ENCODE data around the gene SORBS1.

The SORBS1 gene

GRCh38 chr10:95496246-95496911 is 64.8 kb downstream of the SORBS1 start:
- no peak overlapping the region for H3K4me3 ChIP-seq (replicated peaks; ENCODE audit: insufficient read depth, low read length)
- TF ChIP-seq SPI1 (IDR thresholded peaks at IDR 0.05; ENCODE audit: borderline replicate concordance, low read depth), result no peak
- no peak for TF ChIP-seq POLR2AphosphoS5 (IDR thresholded peaks at IDR 0.05; ENCODE audit: low read depth)
- TF ChIP-seq GABPA (IDR thresholded peaks at IDR 0.05; ENCODE audit: low read depth), result no peak
- no peak for TF ChIP-seq REST (IDR thresholded peaks at IDR 0.05; ENCODE audit: insufficient replicate concordance, low read depth)
- TF ChIP-seq CTCF (IDR thresholded peaks at IDR 0.05; ENCODE audit: insufficient read depth, low read length), result no peak
- DNase-seq (ENCODE audit: low read depth in 1 of 2, low spot score in 1 of 2), result no peak
- H3K27me3 ChIP-seq (ENCODE audit: insufficient read depth, poor library complexity, severe bottlenecking), result no peaks in the 10 kb centered on the region
- H3K27ac ChIP-seq (replicated peaks), result no peak overlapping the region

- no peaks in the 10 kb centered on the region for H3K27me3 ChIP-seq (ENCODE audit: insufficient read depth, poor library complexity, severe bottlenecking)
- DNase-seq (ENCODE audit: low read depth in 1 of 2, low spot score in 1 of 2), result no peak
- TF ChIP-seq REST (IDR thresholded peaks at IDR 0.05; ENCODE audit: insufficient replicate concordance, low read depth) (no peak), GABPA (IDR thresholded peaks at IDR 0.05; ENCODE audit: low read depth) (no peak), SPI1 (IDR thresholded peaks at IDR 0.05; ENCODE audit: borderline replicate concordance, low read depth) (no peak)
- no peak overlapping the region for H3K4me3 ChIP-seq (replicated peaks; ENCODE audit: insufficient read depth, low read length)
- H3K27ac ChIP-seq (replicated peaks), result no peak overlapping the region
These were observed 67.3 kb downstream of the SORBS1 start for GRCh38 chr10:95493862-95494261.

- no peak overlapping the region for H3K27ac ChIP-seq (replicated peaks)
- TF ChIP-seq SPI1 (IDR thresholded peaks at IDR 0.05; ENCODE audit: borderline replicate concordance, low read depth) (no peak), REST (IDR thresholded peaks at IDR 0.05; ENCODE audit: insufficient replicate concordance, low read depth) (no peak), GABPA (IDR thresholded peaks at IDR 0.05; ENCODE audit: low read depth) (no peak), POLR2AphosphoS5 (IDR thresholded peaks at IDR 0.05; ENCODE audit: low read depth) (no peak), CTCF (IDR thresholded peaks at IDR 0.05; ENCODE audit: insufficient read depth, low read length) (no peak)
- H3K4me3 ChIP-seq (replicated peaks; ENCODE audit: insufficient read depth, low read length), result no peak overlapping the region
- peaks cover 2% of the 10 kb centered on the region for H3K27me3 ChIP-seq (ENCODE audit: insufficient read depth, poor library complexity, severe bottlenecking)
- DNase-seq (ENCODE audit: low read depth in 1 of 2, low spot score in 1 of 2), result no peak
These were observed 73.2 kb downstream of the SORBS1 start for GRCh38 chr10:95487994-95488393.
